Keratinocyte (primary cell): ENCODE data around the gene OMD. TPM values are rescaled to one million over a fixed set of nuclear protein-coding genes. Genes with fewer than 3 reads are reported as not detected.
A peak's percentile ranks its signal among the peaks of the same experiment; 100 is the strongest.

ENCODE experiments used
- DNase-seq: peaks from one replicate; pipeline ENCODE4 v3.0.0-alpha.2; 2011; ENCODE audit warnings: low read depth, missing footprints, low spot score
- FAIRE-seq: peaks from 2 replicates; lab custom pipeline; 2011; peaks lifted over from hg19 to GRCh38; lab: Jason Lieb, UNC
- H2AFZ ChIP-seq: 2 replicates; pipeline ENCODE4 v1.6.0; 2012; ENCODE audit warnings: low read length, control low read depth, inconsistent platforms; ENCODE audit not compliant: control insufficient read depth
- H3K27ac ChIP-seq: 2 replicates; pipeline ENCODE4 v1.5.1; 2011; ENCODE audit warnings: low read length; ENCODE audit not compliant: control insufficient read depth, insufficient read depth
- H3K27me3 ChIP-seq: 3 replicates; pipeline ENCODE4 v1.6.0; 2011; ENCODE audit warnings: low read length; ENCODE audit not compliant: control insufficient read depth, insufficient read depth; ENCODE audit errors: extremely low read depth
- H3K36me3 ChIP-seq, 2 experiments: 2 replicates in 1 of 2; 3 replicates in 1 of 2; pipeline ENCODE4 v1.5.1; 2011; ENCODE audit warnings: low read length in 2 of 2, mild to moderate bottlenecking in 1 of 2; ENCODE audit not compliant: control insufficient read depth in 2 of 2, insufficient read depth in 2 of 2; ENCODE audit errors: extremely low read depth in 1 of 2
- H3K4me1 ChIP-seq: 3 replicates; pipeline ENCODE4 v1.5.1; 2011; ENCODE audit warnings: low read length; ENCODE audit not compliant: control insufficient read depth, insufficient read depth; ENCODE audit errors: extremely low read depth
- H3K4me2 ChIP-seq: 3 replicates; pipeline ENCODE4 v1.6.0; 2011; ENCODE audit warnings: low read depth, low read length; ENCODE audit not compliant: control insufficient read depth, insufficient read depth; ENCODE audit errors: extremely low read depth
- H3K4me3 ChIP-seq, 3 experiments: fragments of 200-600 bp in 1 of 3; sonication (generic) in 1 of 3; 2 replicates in 2 of 3; 3 replicates in 1 of 3; pipeline ENCODE4 v1.5.1; 2011 to 2016; ENCODE audit warnings: low read length in 3 of 3, mild to moderate bottlenecking in 3 of 3, control low read depth in 2 of 3, inconsistent platforms in 1 of 3, low read depth in 1 of 3, mixed read lengths in 1 of 3, mixed run types in 1 of 3, moderate library complexity in 1 of 3; ENCODE audit not compliant: control insufficient read depth in 2 of 3, insufficient read depth in 2 of 3; ENCODE audit errors: extremely low read depth in 1 of 3
- H3K79me2 ChIP-seq: 2 replicates; pipeline ENCODE4 v1.6.0; 2012; ENCODE audit warnings: low read length; ENCODE audit not compliant: control insufficient read depth, insufficient read depth
- H3K9ac ChIP-seq: 3 replicates; pipeline ENCODE4 v1.6.0; 2011; ENCODE audit warnings: low read length; ENCODE audit not compliant: control insufficient read depth, insufficient read depth; ENCODE audit errors: extremely low read depth
- H3K9me1 ChIP-seq: 3 replicates; pipeline ENCODE4 v1.6.0; 2011; ENCODE audit warnings: low read length; ENCODE audit not compliant: control insufficient read depth, insufficient read depth; ENCODE audit errors: extremely low read depth
- H3K9me3 ChIP-seq: 2 replicates; pipeline ENCODE4 v1.5.1; 2012; ENCODE audit warnings: low read depth, low read length; ENCODE audit not compliant: control insufficient read depth
- H4K20me1 ChIP-seq: 3 replicates; pipeline ENCODE4 v1.6.0; 2011; ENCODE audit warnings: low read length; ENCODE audit not compliant: control insufficient read depth, insufficient read depth; ENCODE audit errors: extremely low read depth
- CTCF ChIP-seq, 3 experiments: IDR thresholded peaks in 1 of 3; conservative IDR thresholded peaks in 1 of 3; optimal IDR thresholded peaks in 1 of 3; 2 replicates in 2 of 3; 3 replicates in 1 of 3; pipeline versions ENCODE3 to v1.5.1; 2011; ENCODE audit warnings: low read length in 3 of 3, mild to moderate bottlenecking in 3 of 3, moderate library complexity in 2 of 3, control low read depth in 1 of 3, inconsistent platforms in 1 of 3; ENCODE audit not compliant: insufficient read depth in 2 of 3; ENCODE audit errors: extremely low read depth in 1 of 3
- EZH2 ChIP-seq: IDR thresholded peaks from one replicate; pipeline ENCODE4 v1.6.1; 2012; ENCODE audit warnings: inconsistent platforms, mild to moderate bottlenecking, low read length, moderate library complexity
- dilution Hi-C: fragments of 300-500 bp; cut with MboI; formaldehyde crosslinking; loops from one replicate; pipeline ENCODE4 v1.7.0; 2020; ENCODE audit warnings: low sequenced_read_pairs; ENCODE audit not compliant: extremely low pct_ligation_motif_present
- polyA plus RNA-seq, 5 experiments: library from polyadenylated mRNA; depleted of rRNA in 3 of 5; stranded (reverse) in 3 of 5; stranded (forward) in 1 of 5; unstranded in 1 of 5; fragments of >200 nt; gene quantifications; 1 replicate in 1 of 5; 2 replicates in 3 of 5; 3 replicates in 1 of 5; pipeline versions ENCODE4 v1.2.1 to v1.2.3, GENCODE V29; 2011 to 2012; ENCODE audit warnings: missing spikeins in 2 of 5, low read depth in 1 of 5, low replicate concordance in 1 of 5

Gene OMD
- polyA plus RNA-seq, 1 donor (not counting 4 experiments of a cell fraction or from before 2014, with no cell fraction given), result not detected

DNA sequence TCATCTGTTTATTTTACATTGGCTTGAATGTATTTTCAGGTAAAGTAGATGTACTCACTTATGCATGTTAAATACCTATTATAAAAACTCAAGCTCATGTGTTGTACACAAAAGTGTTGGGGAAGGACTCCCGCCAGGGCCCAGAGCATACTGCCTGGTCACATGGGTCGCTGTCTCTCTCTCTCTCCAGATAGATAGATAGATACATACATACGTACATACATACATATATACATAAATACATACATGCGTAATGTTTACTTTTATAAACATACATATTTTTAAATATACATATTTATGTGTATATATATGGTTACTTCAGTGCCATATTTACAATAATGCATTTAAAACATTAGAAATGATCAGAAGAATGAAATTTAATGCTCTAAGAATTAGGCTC lies 33.3 kb upstream of the OMD start:
- Histone ChIP-seq H3K4me2 (no peak overlapping the region), H3K9me1 (no peaks in the 10 kb centered on the region), H3K4me3 (no peak overlapping the region), H3K79me2 (no peaks in the 10 kb centered on the region), H3K36me3 (no peaks in the 10 kb centered on the region), H3K4me1 (no peaks in the 10 kb centered on the region), H3K9ac (no peak overlapping the region), H3K27me3 (no peaks in the 10 kb centered on the region), H3K27ac (no peak overlapping the region), H4K20me1 (no peaks in the 10 kb centered on the region), H2AFZ (no peak overlapping the region), H3K9me3 (no peaks in the 10 kb centered on the region)
- DNase-seq (no peak), FAIRE-seq (no peak)
- dilution Hi-C loops, result no loop called here
- TF ChIP-seq CTCF (optimal IDR thresholded peaks at IDR 0.05 in 1 of 3, IDR thresholded peaks at IDR 0.05 in 1 of 3, conservative IDR thresholded peaks at IDR 0.05 in 1 of 3; ENCODE audit: extremely low read depth in 1 of 3, insufficient read depth in 2 of 3, low read length in 3 of 3), result no peak
- no peak for TF ChIP-seq EZH2

DNA sequence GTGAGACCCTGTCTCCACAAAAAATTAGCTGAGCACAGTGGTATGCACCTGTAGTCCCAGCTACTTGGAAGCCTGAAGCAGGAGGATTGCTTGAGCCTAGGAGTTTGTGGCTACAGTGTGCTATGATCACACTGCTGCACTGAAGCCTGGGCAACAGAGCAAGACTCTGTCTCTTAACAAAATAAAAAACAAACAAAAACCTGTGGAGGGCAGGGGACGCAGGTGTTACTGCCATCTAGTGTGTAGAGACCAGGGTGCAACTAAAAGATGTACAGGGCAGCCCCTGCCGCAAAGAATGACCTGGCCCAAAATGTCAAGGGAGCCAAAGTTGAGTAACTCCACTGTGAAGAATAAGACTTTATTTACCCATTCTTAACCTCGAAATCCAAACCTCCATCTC lies 30.9 kb upstream of the OMD start:
- Histone ChIP-seq H3K79me2 (no peaks in the 10 kb centered on the region), H3K9me3 (no peaks in the 10 kb centered on the region), H3K9ac (no peak overlapping the region), H2AFZ (no peak overlapping the region), H3K4me3 (no peak overlapping the region), H4K20me1 (no peaks in the 10 kb centered on the region), H3K27ac (no peak overlapping the region), H3K9me1 (no peaks in the 10 kb centered on the region), H3K36me3 (no peaks in the 10 kb centered on the region), H3K27me3 (no peaks in the 10 kb centered on the region), H3K4me2 (no peak overlapping the region), H3K4me1 (no peaks in the 10 kb centered on the region)
- TF ChIP-seq EZH2, result no peak
- peak; percentile 34 to 53 (median 52) for TF ChIP-seq CTCF (optimal IDR thresholded peaks at IDR 0.05 in 1 of 3, IDR thresholded peaks at IDR 0.05 in 1 of 3, conservative IDR thresholded peaks at IDR 0.05 in 1 of 3; ENCODE audit: extremely low read depth in 1 of 3, insufficient read depth in 2 of 3, low read length in 3 of 3)
- dilution Hi-C loops, result no loop called here
- FAIRE-seq (no peak), DNase-seq (no peak)
